Gastroesophageal sphincter (tissue), 4 donors: ENCODE data around the gene SERTAD2. TPM values are rescaled to one million over a fixed set of nuclear protein-coding genes. Genes with fewer than 3 reads are reported as not detected.

Source experiments
- ATAC-seq: fragments of 150-250 bp; one replicate; pipeline ENCODE4 v1.9.1; 2016; ENCODE audit warnings: mild to moderate bottlenecking, moderate library complexity
- H3K27ac ChIP-seq, 4 donors: fragments of 200-600 bp; sonication (generic) in 3 of 4; 1 replicate in 3 of 4; 2 replicates in 1 of 4; pipeline ENCODE4 v1.5.1; 2016 to 2019
- H3K27me3 ChIP-seq: fragments of 200-600 bp; sonication (generic); one replicate; pipeline ENCODE4 v1.5.1; 2019
- H3K36me3 ChIP-seq, 2 donors: fragments of 200-600 bp; sonication (generic); one replicate each; pipeline ENCODE4 v1.5.1; 2019; ENCODE audit warnings: control low read depth in 1 of 2
- H3K4me1 ChIP-seq, 3 donors: fragments of 200-600 bp; sonication (generic); 1 replicate in 2 of 3; 2 replicates in 1 of 3; pipeline ENCODE4 v1.5.1; 2016 to 2019; ENCODE audit warnings: control low read depth in 2 of 3
- H3K4me3 ChIP-seq, 2 donors: fragments of 200-600 bp; sonication (generic); one replicate each; pipeline ENCODE4 v1.5.1; 2019; ENCODE audit warnings: mild to moderate bottlenecking in 1 of 2, moderate library complexity in 1 of 2
- H3K9me3 ChIP-seq, 3 donors: fragments of 200-600 bp; sonication (generic); one replicate each; pipeline ENCODE4 v1.5.1; 2017 to 2019; ENCODE audit warnings: control low read depth in 2 of 3
- CTCF ChIP-seq, 4 experiments: fragments of 200-600 bp in 2 of 4; fragments of 450-650 bp in 2 of 4; sonication (generic) in 1 of 4; IDR thresholded peaks; one replicate each; pipeline ENCODE4 v1.5.1; 2017 to 2019; ENCODE audit warnings: antibody characterized with exemption in 4 of 4, mild to moderate bottlenecking in 2 of 4, moderate library complexity in 2 of 4
- EP300 ChIP-seq: sonication (generic); formaldehyde crosslinking; IDR thresholded peaks from one replicate; pipeline ENCODE4 v1.6.1; 2017; ENCODE audit warnings: antibody characterized with exemption, mild to moderate bottlenecking
- POLR2A ChIP-seq, 2 donors: fragments of 450-650 bp; IDR thresholded peaks; one replicate each; pipeline ENCODE4 v1.6.1; 2017; ENCODE audit warnings: antibody characterized with exemption in 2 of 2, mild to moderate bottlenecking in 2 of 2, moderate library complexity in 1 of 2
- POLR2AphosphoS5 ChIP-seq: sonication (generic); formaldehyde crosslinking; IDR thresholded peaks from one replicate; pipeline ENCODE4 v1.6.1; 2017; ENCODE audit warnings: antibody characterized with exemption
- WGBS, 2 donors: methylation state at CpG; one replicate each; pipeline ENCODE4 v1.1.5; 2018; ENCODE audit warnings: low coverage in 1 of 2; 5-methylcytosine and 5-hydroxymethylcytosine counted together
- total RNA-seq, 4 donors: library from RNA; depleted of rRNA; stranded (reverse); fragments of >200 nt; gene quantifications; one replicate each; pipeline ENCODE4 v1.1.0, GENCODE V29; 2016

SERTAD2 gene
- total RNA-seq, 4 donors from 2014 or later = 13.9 to 18.5 (median 15.6) TPM

GRCh38 chr2:64581777-64582539 is 71.8 kb downstream of the SERTAD2 start:
- 100% methylated on average over 1 of the region's 1 CpG for WGBS, 2 donors
- H3K9me3 ChIP-seq = no peaks in the 10 kb centered on the region
- no peak for ATAC-seq
- H3K4me3 ChIP-seq = no peak overlapping the region
- TF ChIP-seq POLR2A (IDR thresholded peaks at IDR 0.05) (no peak), POLR2AphosphoS5 (no peak), EP300 (no peak), CTCF (IDR thresholded peaks at IDR 0.05) (no peak)
- H3K27ac ChIP-seq = no peak overlapping the region
- peaks cover 0 to 3% (median 0%) of the 10 kb centered on the region in 3 donors for H3K4me1 ChIP-seq
- no peaks in the 10 kb centered on the region for H3K27me3 ChIP-seq
- H3K36me3 ChIP-seq = peaks cover 0 to 54% of the 10 kb centered on the region in 2 donors

Other genes with a start within 250 kb of the SERTAD2 start
- gene LGALSL, start 199.8 kb downstream of the SERTAD2 start, total RNA-seq = 10 to 100 TPM in 3 of 4 donors, 1 to 10 TPM in 1; 8.3 to 18.1 (median 12.8) TPM
- 10 to 100 TPM; 33.0 to 53.5 (median 41.6) TPM for gene AFTPH, start 129.6 kb downstream of the SERTAD2 start, total RNA-seq